ENCODE data around the gene KCNJ16.

The KCNJ16 gene

GRCh38 chr17:70070305-70071027 is 4.6 kb upstream of the KCNJ16 start:
- no peak for DNase-seq (ENCODE audit: low spot score)
- Histone ChIP-seq H3K4me3 (no peak overlapping the region), H3K27ac (no peak overlapping the region)
- no peak for TF ChIP-seq CTCF (IDR thresholded peaks at IDR 0.05)

GRCh38 chr17:70071127-70071526 is 3.9 kb upstream of the KCNJ16 start:
- DNase-seq (ENCODE audit: low spot score) = no peak
- Histone ChIP-seq H3K4me3 (no peak overlapping the region), H3K27ac (no peak overlapping the region)
- no peak for TF ChIP-seq CTCF (IDR thresholded peaks at IDR 0.05)

DNA sequence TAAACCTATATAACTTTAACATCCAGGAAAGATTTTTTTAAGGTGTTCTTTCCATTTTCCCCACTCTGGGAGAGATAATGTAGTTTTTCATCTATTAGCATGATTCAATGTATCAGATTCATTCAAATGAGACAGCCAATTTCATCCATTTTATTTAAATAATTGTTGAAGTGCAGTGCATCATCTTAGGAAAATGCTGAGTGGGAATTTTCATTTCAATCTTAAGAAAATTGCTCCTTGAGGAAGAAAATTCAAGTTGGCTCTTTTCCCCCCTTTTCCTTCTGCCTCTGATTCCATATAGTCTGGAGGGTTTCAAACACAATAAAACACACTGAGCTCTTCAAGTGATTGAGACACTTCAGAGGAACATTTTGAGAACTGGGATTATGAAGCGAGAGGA is 3.4 kb upstream of the KCNJ16 start:
- DNase-seq (ENCODE audit: low spot score) = no peak
- Histone ChIP-seq H3K4me3 (no peak overlapping the region), H3K27ac (no peak overlapping the region)
- no peak for TF ChIP-seq CTCF (IDR thresholded peaks at IDR 0.05)

DNA sequence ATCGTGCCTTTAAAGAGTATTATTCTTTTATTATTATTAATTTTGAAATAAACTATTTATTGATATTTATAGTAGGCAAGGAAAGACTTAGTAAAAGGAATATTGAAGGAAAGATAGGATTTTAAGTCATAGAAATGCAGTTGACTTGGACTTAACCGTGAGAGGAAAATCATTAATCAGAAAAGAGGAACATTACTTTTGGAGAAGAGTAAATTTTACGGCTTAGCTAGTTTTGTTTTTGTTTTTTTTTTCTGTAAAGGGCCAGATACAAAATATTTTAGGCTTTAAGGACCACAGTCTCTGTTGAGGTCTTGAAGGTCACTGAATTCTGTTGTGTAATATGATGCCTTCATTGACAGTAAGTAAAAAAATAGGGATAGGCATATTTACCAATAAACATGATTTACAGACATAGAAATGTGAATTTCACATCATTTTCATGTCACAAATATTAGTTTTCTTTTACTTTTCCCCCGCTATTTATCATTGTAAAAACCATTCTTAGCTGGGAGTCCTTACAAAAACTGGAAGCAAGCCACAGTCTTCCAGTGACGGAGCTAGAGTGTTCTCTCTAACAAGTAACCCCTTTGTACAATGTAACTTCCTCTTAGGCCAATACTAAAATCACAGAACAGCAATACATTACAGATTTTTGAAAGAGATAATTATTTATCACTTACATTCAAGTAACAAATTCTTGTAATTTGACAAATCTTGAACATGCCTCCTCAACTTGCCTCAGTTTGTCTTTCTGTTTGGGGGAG is 2.3 kb upstream of the KCNJ16 start:
- no peak for TF ChIP-seq CTCF (IDR thresholded peaks at IDR 0.05)
- Histone ChIP-seq H3K4me3 (no peak overlapping the region), H3K27ac (no peak overlapping the region)
- no peak for DNase-seq (ENCODE audit: low spot score)

DNA sequence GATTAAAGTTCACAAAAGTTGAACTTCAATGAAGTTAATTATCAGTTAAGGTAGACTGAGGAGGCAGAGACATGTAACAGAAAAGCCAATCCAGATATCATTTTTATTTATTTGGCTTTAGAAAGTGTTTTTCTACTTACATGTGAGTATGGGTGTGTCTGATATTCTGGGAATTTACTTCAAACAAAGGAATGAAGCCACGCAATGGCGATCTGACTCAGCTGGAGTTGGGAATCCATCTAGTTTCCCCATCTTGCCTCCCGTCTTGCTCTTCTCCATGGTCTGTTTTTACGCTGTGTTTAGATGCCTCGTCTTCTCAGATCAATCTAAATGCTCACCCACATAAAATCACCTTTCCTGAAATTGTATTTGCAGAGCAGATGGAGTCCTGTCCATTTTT is 1.7 kb upstream of the KCNJ16 start:
- TF ChIP-seq CTCF (IDR thresholded peaks at IDR 0.05) = no peak
- DNase-seq (ENCODE audit: low spot score) = no peak
- H3K4me3 ChIP-seq = no peak overlapping the region
- no peak overlapping the region for H3K27ac ChIP-seq

DNA sequence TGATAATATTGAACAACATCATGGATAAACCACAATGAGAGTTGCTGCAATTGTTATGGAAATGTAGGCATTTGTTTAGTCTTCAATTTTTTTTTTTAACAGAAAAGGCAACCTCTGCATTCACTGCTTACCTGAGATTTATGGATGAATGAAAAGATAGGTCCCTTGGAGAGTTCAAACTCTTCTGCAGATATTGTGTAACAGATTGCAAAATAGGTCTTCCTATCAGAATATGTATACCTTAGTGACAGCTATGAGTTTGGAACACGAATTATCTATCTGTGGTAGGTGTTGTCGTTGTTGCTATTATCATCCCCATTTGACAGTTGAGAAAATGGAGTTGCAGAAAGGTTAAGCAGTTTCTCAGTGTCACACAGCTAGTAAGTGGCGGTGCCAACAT is 1.2 kb upstream of the KCNJ16 start:
- no peak for TF ChIP-seq CTCF (IDR thresholded peaks at IDR 0.05)
- DNase-seq (ENCODE audit: low spot score) = no peak
- Histone ChIP-seq H3K4me3 (no peak overlapping the region), H3K27ac (no peak overlapping the region)

All from coronary artery (tissue), 2 donors.